ENCODE results near the gene ZNF423. TPM values are rescaled to one million over a fixed set of nuclear protein-coding genes. Genes with fewer than 3 reads are reported as not detected.

ZNF423 gene
- total RNA-seq, 1 experiment from 2014 or later, result not detected

DNA sequence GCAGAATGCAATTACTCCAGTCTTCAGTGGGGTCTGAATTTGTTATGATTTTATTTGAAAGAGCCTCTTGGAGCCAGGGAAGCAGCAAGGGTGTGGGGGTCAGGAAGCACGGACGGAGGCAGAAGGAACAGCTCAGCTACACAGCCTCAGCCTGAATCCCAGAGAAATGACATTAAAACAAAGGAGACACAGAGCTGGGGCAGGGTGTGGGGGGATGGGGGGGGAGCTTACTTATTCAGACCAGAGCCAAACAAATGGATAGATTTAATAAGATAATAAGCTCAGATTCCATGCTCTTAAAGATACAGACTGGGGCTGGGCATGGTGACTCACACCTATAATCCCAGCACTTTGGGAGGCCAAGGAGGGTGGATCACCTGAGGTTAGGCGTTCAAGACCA, 195.3 kb downstream of the ZNF423 start:
- peaks cover 5% of the 10 kb centered on the region for H3K36me3 Mint-ChIP-seq (ENCODE audit: insufficient read depth, unreplicated experiment)
- H3K4me3 Mint-ChIP-seq (ENCODE audit: low read depth, unreplicated experiment), result no peak overlapping the region
- TF ChIP-seq CTCF (IDR thresholded peaks at IDR 0.05; ENCODE audit: unreplicated experiment), result no peak
- CTCF ChIA-PET, result interaction anchor here (0.7 kb wide), 1 partner anchor 167 kb away, joined by 4 read pairs; no protein-coding TSS in a partner anchor
- H3K4me1 Mint-ChIP-seq (ENCODE audit: low read depth, unreplicated experiment), result no peaks in the 10 kb centered on the region
- DNase-seq, result no peak
- intact Hi-C loops (cut with micrococcal nuclease; ENCODE audit: unreplicated experiment), result no loop called here
- H3K27ac Mint-ChIP-seq (ENCODE audit: unreplicated experiment), result no peak overlapping the region
- H3K27me3 Mint-ChIP-seq (ENCODE audit: unreplicated experiment), result peaks cover 85% of the 10 kb centered on the region
- no TSS peak for BruUV-seq (replicated peaks)
- no peaks in the 10 kb centered on the region for H3K9me3 Mint-ChIP-seq (ENCODE audit: low read depth, unreplicated experiment)

GRCh38 chr16:49659356-49659755, 196.6 kb downstream of the ZNF423 start:
- TF ChIP-seq CTCF (IDR thresholded peaks at IDR 0.05; ENCODE audit: unreplicated experiment), result no peak
- peaks cover 73% of the 10 kb centered on the region for H3K27me3 Mint-ChIP-seq (ENCODE audit: unreplicated experiment)
- no peaks in the 10 kb centered on the region for H3K9me3 Mint-ChIP-seq (ENCODE audit: low read depth, unreplicated experiment)
- no peak overlapping the region for H3K4me3 Mint-ChIP-seq (ENCODE audit: low read depth, unreplicated experiment)
- CTCF ChIA-PET, result no interaction called here
- no TSS peak for BruUV-seq (replicated peaks)
- H3K36me3 Mint-ChIP-seq (ENCODE audit: insufficient read depth, unreplicated experiment), result peaks cover 5% of the 10 kb centered on the region
- no peak for DNase-seq
- intact Hi-C loops (cut with micrococcal nuclease; ENCODE audit: unreplicated experiment), result no loop called here
- no peaks in the 10 kb centered on the region for H3K4me1 Mint-ChIP-seq (ENCODE audit: low read depth, unreplicated experiment)
- H3K27ac Mint-ChIP-seq (ENCODE audit: unreplicated experiment), result no peak overlapping the region

DNA sequence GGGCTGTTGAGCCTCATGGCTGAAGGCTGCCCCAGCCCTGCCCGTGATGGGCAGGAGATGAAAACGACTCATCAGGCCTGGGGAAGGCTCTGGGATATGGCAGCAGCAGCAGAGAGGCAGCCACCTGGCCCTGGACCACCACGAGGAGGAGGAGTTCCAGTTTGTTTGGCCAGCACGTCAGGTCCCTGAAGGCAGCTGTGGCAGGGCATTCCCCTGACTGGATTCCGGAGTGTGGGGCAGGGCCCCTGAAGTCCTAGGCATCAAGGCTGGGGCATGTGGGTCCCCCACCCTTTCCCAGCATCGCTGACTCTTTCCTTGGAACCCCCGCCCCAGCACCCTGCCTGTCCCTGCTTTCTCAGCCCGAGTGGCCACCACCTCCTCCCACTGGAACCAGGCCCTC, 197.4 kb downstream of the ZNF423 start:
- CTCF ChIA-PET, result no interaction called here
- intact Hi-C loops (cut with micrococcal nuclease; ENCODE audit: unreplicated experiment), result no loop called here

GRCh38 chr16:49657736-49658465, 198.0 kb downstream of the ZNF423 start:
- no TSS peak for BruUV-seq (replicated peaks)
- Mint-ChIP-seq H3K4me3 (ENCODE audit: low read depth, unreplicated experiment) (no peak overlapping the region), H3K27me3 (ENCODE audit: unreplicated experiment) (peaks cover 66% of the 10 kb centered on the region), H3K9me3 (ENCODE audit: low read depth, unreplicated experiment) (no peaks in the 10 kb centered on the region), H3K4me1 (ENCODE audit: low read depth, unreplicated experiment) (no peaks in the 10 kb centered on the region), H3K27ac (ENCODE audit: unreplicated experiment) (no peak overlapping the region), H3K36me3 (ENCODE audit: insufficient read depth, unreplicated experiment) (peaks cover 5% of the 10 kb centered on the region)
- no peak for DNase-seq
- CTCF ChIA-PET, result no interaction called here
- intact Hi-C loops (cut with micrococcal nuclease; ENCODE audit: unreplicated experiment), result no loop called here
- no peak for TF ChIP-seq CTCF (IDR thresholded peaks at IDR 0.05; ENCODE audit: unreplicated experiment)

More for the DNA sequence above, 197.4 kb downstream of the ZNF423 start:
- peaks cover 5% of the 10 kb centered on the region for H3K36me3 Mint-ChIP-seq (ENCODE audit: insufficient read depth, unreplicated experiment)
- no peak overlapping the region for H3K27ac Mint-ChIP-seq (ENCODE audit: unreplicated experiment)
- no peaks in the 10 kb centered on the region for H3K9me3 Mint-ChIP-seq (ENCODE audit: low read depth, unreplicated experiment)
- BruUV-seq (replicated peaks), result no TSS peak
- no peaks in the 10 kb centered on the region for H3K4me1 Mint-ChIP-seq (ENCODE audit: low read depth, unreplicated experiment)
- no peak for TF ChIP-seq CTCF (IDR thresholded peaks at IDR 0.05; ENCODE audit: unreplicated experiment)
- DNase-seq, result no peak
- peaks cover 73% of the 10 kb centered on the region for H3K27me3 Mint-ChIP-seq (ENCODE audit: unreplicated experiment)
- no peak overlapping the region for H3K4me3 Mint-ChIP-seq (ENCODE audit: low read depth, unreplicated experiment)

Measured in Calu3 (cell line).